Caco-2 (cell line): ENCODE measurements around the gene FJX1. TPM values are rescaled to one million over a fixed set of nuclear protein-coding genes. Genes with fewer than 3 reads are reported as not detected.

Experiments used
- BruUV-seq: library from RNA; stranded (reverse); fragments of 400-500 nt; replicated peaks from 2 replicates; lab custom pipeline; 2021; lab: Mats Ljungman, UMichigan
- CTCF ChIA-PET: fragments of 300-600 bp; sonication (Branson Sonifier 250); formaldehyde crosslinking; loops from one replicate; lab custom pipeline; 2022; ENCODE audit warnings: antibody characterized with exemption; lab: Charles Lee
- POLR2A ChIA-PET: fragments of 300-600 bp; sonication (Branson Sonifier 250); formaldehyde crosslinking; loops from one replicate; lab custom pipeline; 2022; ENCODE audit warnings: antibody characterized with exemption; lab: Charles Lee
- DNase-seq, 2 experiments: peaks; one replicate each; pipeline versions ENCODE4 v3.0.0 to v3.0.0-alpha.2; 2020 to 2022
- H3K27me3 ChIP-seq: replicated peaks from 2 replicates; pipeline ENCODE4 v1.6.0; 2011; ENCODE audit warnings: low read length; ENCODE audit not compliant: control insufficient read depth, insufficient read depth
- H3K36me3 ChIP-seq: 2 replicates; pipeline ENCODE4 v1.5.1; 2011; ENCODE audit warnings: low read length; ENCODE audit not compliant: control insufficient read depth, insufficient read depth
- H3K4me1 ChIP-seq: fragments of 250-450 bp; sonication (Bioruptor Pico); 2 replicates; pipeline ENCODE4 v1.5.1; 2020; ENCODE audit warnings: mild to moderate bottlenecking
- H3K4me3 ChIP-seq: 2 replicates; pipeline ENCODE4 v1.5.1; 2011; ENCODE audit warnings: low read depth, mild to moderate bottlenecking, control low read depth, low read length
- H3K9me3 ChIP-seq: fragments of 250-450 bp; sonication (Bioruptor Pico); 2 replicates; pipeline ENCODE4 v1.5.1; 2020; ENCODE audit warnings: mild to moderate bottlenecking, moderate library complexity
- H3K27ac Mint-ChIP-seq: one replicate; pipeline ENCODE4 v1.8.0; 2022; ENCODE audit warnings: mixed read lengths; ENCODE audit not compliant: unreplicated experiment
- H3K27me3 Mint-ChIP-seq: one replicate; pipeline ENCODE4 v1.8.0; 2022; ENCODE audit warnings: mixed read lengths; ENCODE audit not compliant: insufficient read depth, unreplicated experiment
- H3K36me3 Mint-ChIP-seq: one replicate; pipeline ENCODE4 v1.8.0; 2022; ENCODE audit warnings: mild to moderate bottlenecking, mixed read lengths; ENCODE audit not compliant: insufficient read depth, unreplicated experiment
- H3K4me1 Mint-ChIP-seq: one replicate; pipeline ENCODE4 v1.8.0; 2022; ENCODE audit warnings: low read depth, mixed read lengths; ENCODE audit not compliant: unreplicated experiment
- H3K4me3 Mint-ChIP-seq: one replicate; pipeline ENCODE4 v1.8.0; 2022; ENCODE audit warnings: mild to moderate bottlenecking, moderate library complexity, mixed read lengths; ENCODE audit not compliant: unreplicated experiment
- H3K9me3 Mint-ChIP-seq: one replicate; pipeline ENCODE4 v1.8.0; 2022; ENCODE audit warnings: mixed read lengths; ENCODE audit not compliant: unreplicated experiment
- CTCF ChIP-seq, 2 experiments: fragments of 200-600 bp in 1 of 2; IDR thresholded peaks; 1 replicate in 1 of 2; 2 replicates in 1 of 2; pipeline versions ENCODE4 v1.5.1 to v1.8.0; 2011 to 2022; ENCODE audit warnings: antibody characterized with exemption in 1 of 2, control low read depth in 1 of 2, inconsistent platforms in 1 of 2, low read depth in 1 of 2, low read length in 1 of 2, mild to moderate bottlenecking in 1 of 2, moderate library complexity in 1 of 2; ENCODE audit not compliant: insufficient read depth in 1 of 2, severe bottlenecking in 1 of 2, unreplicated experiment in 1 of 2
- intact Hi-C: fragments of 100-400 bp; cut with micrococcal nuclease; formaldehyde crosslinking; loops from one replicate; pipeline ENCODE4 v1.10.0; 2022; ENCODE audit not compliant: unreplicated experiment
- total RNA-seq: library from RNA; stranded (reverse); gene quantifications from 2 replicates; pipeline ENCODE4 v1.2.3, GENCODE V29; 2022

Gene FJX1
- total RNA-seq, 1 experiment from 2014 or later, result 14.4 TPM

DNA sequence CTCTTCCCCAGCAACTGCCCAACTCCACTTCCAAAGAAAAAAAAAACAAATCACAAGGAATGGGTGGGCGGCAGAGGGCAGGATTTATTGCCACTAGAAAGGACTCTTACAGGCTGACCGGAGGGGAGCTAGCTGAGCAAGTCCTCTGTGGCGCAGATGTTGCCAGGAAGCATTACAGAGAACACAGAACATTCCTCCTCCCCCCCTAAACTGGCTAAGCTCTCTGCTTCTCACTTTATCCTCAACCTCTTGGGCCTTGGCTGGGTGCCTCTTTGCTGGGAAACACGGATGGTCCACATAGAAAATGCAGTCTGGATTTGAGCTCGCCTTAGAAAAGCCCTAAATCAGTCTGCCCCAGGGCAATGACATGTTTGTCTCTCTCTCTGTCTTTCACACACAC lies 12.6 kb upstream of the FJX1 start:
- Mint-ChIP-seq H3K27me3 (no peaks in the 10 kb centered on the region), H3K36me3 (no peaks in the 10 kb centered on the region), H3K4me3 (no peak overlapping the region), H3K4me1 (peaks cover 6% of the 10 kb centered on the region), H3K9me3 (no peaks in the 10 kb centered on the region), H3K27ac (no peak overlapping the region)
- Histone ChIP-seq H3K27me3 (no peaks in the 10 kb centered on the region), H3K4me3 (no peak overlapping the region), H3K9me3 (no peaks in the 10 kb centered on the region), H3K4me1 (no peaks in the 10 kb centered on the region), H3K36me3 (no peaks in the 10 kb centered on the region)
- no peak for TF ChIP-seq CTCF (IDR thresholded peaks at IDR 0.05; ENCODE audit: insufficient read depth in 1 of 2, low read depth in 1 of 2, low read length in 1 of 2, severe bottlenecking in 1 of 2, unreplicated experiment in 1 of 2)
- CTCF ChIA-PET, result no interaction called here
- intact Hi-C loops, result no loop called here
- POLR2A ChIA-PET, result no interaction called here
- BruUV-seq, result no TSS peak
- no peak for DNase-seq

DNA sequence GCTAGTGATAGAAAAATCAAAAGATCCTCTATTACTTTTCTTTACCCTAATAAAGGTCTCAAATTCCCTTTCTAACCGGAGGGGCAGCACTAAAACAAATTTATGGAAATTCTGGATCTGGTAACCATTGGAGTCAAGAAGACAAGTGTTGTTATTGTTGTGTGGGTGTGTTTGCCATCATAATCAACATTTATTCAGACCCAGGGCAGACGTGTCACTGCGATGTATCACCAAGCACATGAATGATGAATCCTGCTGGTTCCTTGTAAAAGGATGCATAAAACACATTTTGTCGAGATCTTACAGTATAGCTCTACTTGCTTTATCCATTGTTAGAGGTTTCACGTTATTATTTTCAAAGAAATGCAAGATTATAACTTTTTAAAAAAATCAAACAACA lies 12.1 kb upstream of the FJX1 start:
- H3K9me3 ChIP-seq, result no peaks in the 10 kb centered on the region
- Mint-ChIP-seq H3K4me3 (no peak overlapping the region), H3K4me1 (peaks cover 6% of the 10 kb centered on the region), H3K27me3 (no peaks in the 10 kb centered on the region), H3K9me3 (no peaks in the 10 kb centered on the region), H3K36me3 (no peaks in the 10 kb centered on the region), H3K27ac (no peak overlapping the region)
- no peaks in the 10 kb centered on the region for H3K36me3 ChIP-seq
- CTCF ChIA-PET, result no interaction called here
- intact Hi-C loops, result no loop called here
- no peaks in the 10 kb centered on the region for H3K4me1 ChIP-seq
- no TSS peak for BruUV-seq
- no peak for DNase-seq
- no peak for TF ChIP-seq CTCF (IDR thresholded peaks at IDR 0.05; ENCODE audit: insufficient read depth in 1 of 2, low read depth in 1 of 2, low read length in 1 of 2, severe bottlenecking in 1 of 2, unreplicated experiment in 1 of 2)
- H3K27me3 ChIP-seq, result no peaks in the 10 kb centered on the region
- POLR2A ChIA-PET, result no interaction called here
- H3K4me3 ChIP-seq, result no peak overlapping the region

DNA sequence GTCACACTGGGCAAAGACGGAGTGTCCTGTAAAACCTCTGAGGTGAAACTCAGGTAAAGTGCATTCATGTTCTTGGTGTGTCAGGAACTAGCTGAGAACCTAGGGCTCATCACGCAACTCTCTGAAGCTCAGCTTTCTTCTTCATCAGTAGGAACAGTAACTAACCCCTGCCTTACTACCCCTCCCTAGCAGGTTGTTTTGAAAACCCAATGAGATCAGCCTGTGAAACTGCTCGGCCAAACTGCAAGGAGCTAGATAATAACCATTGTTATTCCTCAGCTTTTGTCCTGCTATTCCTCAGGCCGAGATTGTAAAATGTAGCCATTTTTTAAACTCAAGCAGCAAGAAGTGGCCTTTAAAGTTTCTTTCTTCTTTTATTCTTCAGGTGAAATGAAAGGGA lies 9.8 kb upstream of the FJX1 start:
- Mint-ChIP-seq H3K36me3 (no peaks in the 10 kb centered on the region), H3K27ac (no peak overlapping the region), H3K9me3 (no peaks in the 10 kb centered on the region), H3K4me1 (peaks cover 6% of the 10 kb centered on the region), H3K4me3 (no peak overlapping the region), H3K27me3 (peaks cover 3% of the 10 kb centered on the region)
- H3K9me3 ChIP-seq, result no peaks in the 10 kb centered on the region
- intact Hi-C loops, result no loop called here
- no peaks in the 10 kb centered on the region for H3K27me3 ChIP-seq
- POLR2A ChIA-PET, result no interaction called here
- TF ChIP-seq CTCF (IDR thresholded peaks at IDR 0.05; ENCODE audit: insufficient read depth in 1 of 2, low read depth in 1 of 2, low read length in 1 of 2, severe bottlenecking in 1 of 2, unreplicated experiment in 1 of 2), result no peak
- BruUV-seq, result no TSS peak
- H3K4me1 ChIP-seq, result no peaks in the 10 kb centered on the region
- CTCF ChIA-PET, result interaction anchor here (1.3 kb wide), 1 partner anchor 213 kb away, joined by 7 read pairs; no protein-coding TSS in a partner anchor
- no peak overlapping the region for H3K4me3 ChIP-seq
- DNase-seq, result no peak
- no peaks in the 10 kb centered on the region for H3K36me3 ChIP-seq
